Measurements from ENCODE around the gene RASGRP3.
"Not testable (repeated sequence)": the region's sequence is repeated elsewhere in the genome, so short reads cannot be mapped to it uniquely, and the experiment has no call there.

RASGRP3 gene

GRCh38 chr2:33442528-33443079 lies 33.8 kb upstream of the RASGRP3 start:
- no peak overlapping the region for H3K4me3 ChIP-seq
- DNase-seq (ENCODE audit: low spot score in 2 of 2), result no peak
- in situ Hi-C loops (cut with MboI; ENCODE audit: low sequenced_read_pairs), result no loop called here

DNA sequence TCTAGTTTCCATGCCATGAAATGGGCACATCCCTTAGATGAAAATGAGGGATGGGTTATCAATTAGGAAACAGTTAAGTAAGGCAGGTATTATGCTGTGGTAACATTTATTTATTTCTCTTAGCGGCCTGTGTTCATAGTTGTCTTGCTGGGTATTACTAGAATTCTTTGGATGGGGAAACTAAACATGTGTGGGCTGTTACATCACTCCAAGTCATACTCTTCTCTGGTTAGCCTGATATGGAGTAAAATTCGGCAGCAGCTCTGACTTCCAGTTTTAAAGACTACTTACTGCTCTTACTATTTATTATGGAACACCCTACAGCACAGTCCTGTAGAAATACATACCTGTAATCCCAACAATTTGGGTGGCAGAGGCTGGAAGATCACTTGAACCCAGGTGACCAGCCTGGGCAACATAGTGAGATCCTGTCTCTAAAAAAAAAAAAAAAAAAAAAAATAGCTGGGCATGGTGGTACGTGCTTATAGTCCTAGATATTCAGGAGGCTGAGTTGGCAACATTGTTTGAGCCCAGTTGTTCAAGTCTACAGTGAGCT lies 33.1 kb upstream of the RASGRP3 start:
- H3K4me1 ChIP-seq, result peaks cover 3% of the 10 kb centered on the region
- in situ Hi-C loops (cut with MboI; ENCODE audit: low sequenced_read_pairs), result no loop called here
- H3K4me3 ChIP-seq, result no peak overlapping the region
- no peaks in the 10 kb centered on the region for H3K9me3 ChIP-seq
- no peak for DNase-seq (ENCODE audit: low spot score in 2 of 2)
- H3K27me3 ChIP-seq (ENCODE audit: low read depth), result no peaks in the 10 kb centered on the region
- H3K36me3 ChIP-seq (replicated peaks), result no peaks in the 10 kb centered on the region

More at GRCh38 chr2:33442528-33443079, 33.8 kb upstream of the RASGRP3 start:
- H3K4me1 ChIP-seq, result peaks cover 3% of the 10 kb centered on the region
- H3K9me3 ChIP-seq, result no peaks in the 10 kb centered on the region
- H3K36me3 ChIP-seq (replicated peaks), result no peaks in the 10 kb centered on the region
- no peaks in the 10 kb centered on the region for H3K27me3 ChIP-seq (ENCODE audit: low read depth)

DNA sequence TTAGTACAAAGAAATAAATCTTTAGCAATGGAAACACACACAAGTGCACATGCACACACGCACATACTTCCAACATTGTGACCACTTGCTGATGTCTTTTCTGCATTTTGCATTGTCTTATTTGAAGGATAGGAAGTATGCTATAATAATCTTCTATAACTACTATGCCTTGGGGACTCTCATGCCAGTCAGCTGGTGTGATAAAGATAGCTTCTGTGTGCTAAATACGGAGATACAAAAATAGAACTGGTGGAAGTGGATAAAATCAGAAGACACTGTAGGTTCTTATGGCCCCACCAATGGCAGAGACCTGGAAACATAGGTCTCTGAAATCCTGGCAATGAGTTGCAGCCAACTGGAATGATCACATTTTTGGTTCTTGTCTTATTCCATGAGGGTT lies 31.5 kb upstream of the RASGRP3 start:
- H3K4me3 ChIP-seq, result no peak overlapping the region
- DNase-seq (ENCODE audit: low spot score in 2 of 2), result no peak
- H3K36me3 ChIP-seq (replicated peaks), result no peaks in the 10 kb centered on the region
- peaks cover 3% of the 10 kb centered on the region for H3K4me1 ChIP-seq
- in situ Hi-C loops (cut with MboI; ENCODE audit: low sequenced_read_pairs), result no loop called here
- H3K27me3 ChIP-seq (ENCODE audit: low read depth), result no peaks in the 10 kb centered on the region
- H3K9me3 ChIP-seq, result no peaks in the 10 kb centered on the region

- no peaks in the 10 kb centered on the region; the same call in 1 of the 2 replicates for H3K4me1 ChIP-seq
- no peaks in the 10 kb centered on the region for H3K36me3 ChIP-seq (replicated peaks)
- no peaks in the 10 kb centered on the region for H3K27me3 ChIP-seq (ENCODE audit: low read depth)
- no peak for DNase-seq (ENCODE audit: low spot score in 2 of 2)
- H3K9me3 ChIP-seq, result no peaks in the 10 kb centered on the region
- H3K4me3 ChIP-seq, result no peak overlapping the region
- in situ Hi-C loops (cut with MboI; ENCODE audit: low sequenced_read_pairs), result no loop called here
Observed at GRCh38 chr2:33448220-33448899, 28.1 kb upstream of the RASGRP3 start.

GRCh38 chr2:33451214-33451613 lies 25.2 kb upstream of the RASGRP3 start:
- no peak overlapping the region for H3K4me3 ChIP-seq
- DNase-seq (ENCODE audit: low spot score in 2 of 2), result no peak
- H3K27me3 ChIP-seq (ENCODE audit: low read depth), result no peaks in the 10 kb centered on the region
- H3K4me1 ChIP-seq, result no peaks in the 10 kb centered on the region; the same call in 1 of the 2 replicates
- in situ Hi-C loops (cut with MboI; ENCODE audit: low sequenced_read_pairs), result no loop called here
- H3K36me3 ChIP-seq (replicated peaks), result no peaks in the 10 kb centered on the region
- no peaks in the 10 kb centered on the region for H3K9me3 ChIP-seq

- Histone ChIP-seq H3K4me1 (no peaks in the 10 kb centered on the region; the same call in 1 of the 2 replicates), H3K36me3 (replicated peaks) (no peaks in the 10 kb centered on the region), H3K27me3 (ENCODE audit: low read depth) (no peaks in the 10 kb centered on the region), H3K9me3 (no peaks in the 10 kb centered on the region), H3K4me3 (no peak overlapping the region)
- no peak for DNase-seq (ENCODE audit: low spot score in 2 of 2)
- in situ Hi-C loops (cut with MboI; ENCODE audit: low sequenced_read_pairs), result no loop called here
Observed at GRCh38 chr2:33451825-33452224, 24.6 kb upstream of the RASGRP3 start.

DNA sequence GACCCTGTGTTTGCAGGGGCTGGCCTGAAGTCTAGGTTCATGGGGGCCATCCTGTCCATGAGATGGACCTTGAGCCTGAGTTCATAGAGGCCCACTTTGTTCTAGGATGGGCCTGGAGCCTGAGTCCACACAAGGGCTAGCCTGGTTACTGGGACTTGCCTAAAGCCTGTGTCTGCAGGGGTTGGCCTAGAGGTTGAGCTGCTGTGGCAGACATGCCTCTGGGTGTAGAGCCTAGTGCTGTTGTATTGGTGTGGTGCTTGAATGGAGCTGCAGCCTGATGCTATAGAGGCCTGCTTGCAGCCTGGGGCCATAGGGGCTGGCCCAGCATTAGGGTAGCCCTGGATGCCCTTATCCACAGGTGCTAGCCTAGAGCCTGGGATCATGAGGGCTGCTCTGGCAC lies 23.9 kb upstream of the RASGRP3 start:
- no peak for DNase-seq (ENCODE audit: low spot score in 2 of 2)
- in situ Hi-C loops (cut with MboI; ENCODE audit: low sequenced_read_pairs), result no loop called here

DNA sequence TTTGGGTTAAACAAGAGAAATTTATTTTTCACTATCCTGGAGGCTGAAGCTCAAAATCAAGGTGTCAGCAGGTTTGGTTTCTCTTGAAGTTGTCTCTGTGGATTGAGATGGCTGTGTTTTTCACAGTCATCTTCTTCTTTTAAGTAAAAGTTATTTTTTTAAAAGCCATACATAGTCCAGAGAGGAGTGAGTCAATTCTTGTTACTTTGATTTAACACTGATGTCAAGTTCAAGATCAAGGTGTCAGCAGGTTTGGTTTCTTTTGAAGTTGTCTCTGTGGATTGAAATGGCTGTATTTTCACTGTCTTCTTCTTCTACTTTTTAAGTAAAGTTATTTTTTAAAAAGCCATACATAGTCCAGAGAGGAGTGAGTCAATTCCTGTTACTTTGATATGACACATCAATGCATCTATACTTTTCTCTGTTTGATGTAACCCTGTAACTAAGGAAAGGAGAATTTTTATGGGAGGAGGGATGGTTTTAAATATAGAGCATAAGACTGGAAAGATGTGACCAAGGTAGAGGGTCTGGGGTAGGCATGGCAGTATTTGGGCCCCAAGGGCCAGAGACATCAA lies 22.5 kb upstream of the RASGRP3 start:
- no peaks in the 10 kb centered on the region for H3K36me3 ChIP-seq (replicated peaks)
- H3K27me3 ChIP-seq (ENCODE audit: low read depth), result no peaks in the 10 kb centered on the region
- H3K4me3 ChIP-seq, result no peak overlapping the region
- in situ Hi-C loops (cut with MboI; ENCODE audit: low sequenced_read_pairs), result no loop called here
- DNase-seq (ENCODE audit: low spot score in 2 of 2), result no peak
- H3K9me3 ChIP-seq, result no peaks in the 10 kb centered on the region
- no peaks in the 10 kb centered on the region for H3K4me1 ChIP-seq

More for the DNA sequence above, 23.9 kb upstream of the RASGRP3 start:
- H3K4me1 ChIP-seq, result no peaks in the 10 kb centered on the region; the same call in 1 of the 2 replicates
- no peaks in the 10 kb centered on the region for H3K36me3 ChIP-seq (replicated peaks)
- no peaks in the 10 kb centered on the region for H3K27me3 ChIP-seq (ENCODE audit: low read depth)
- H3K9me3 ChIP-seq, result no peaks in the 10 kb centered on the region
- no peak overlapping the region for H3K4me3 ChIP-seq

- in situ Hi-C loops (cut with MboI; ENCODE audit: low sequenced_read_pairs), result no loop called here
- no peaks in the 10 kb centered on the region for H3K4me1 ChIP-seq
- no peaks in the 10 kb centered on the region for H3K9me3 ChIP-seq
- H3K4me3 ChIP-seq, result no peak overlapping the region
- DNase-seq (ENCODE audit: low spot score in 2 of 2), result no peak
- H3K27me3 ChIP-seq (ENCODE audit: low read depth), result no peaks in the 10 kb centered on the region
- H3K36me3 ChIP-seq (replicated peaks), result no peaks in the 10 kb centered on the region
Observed at GRCh38 chr2:33457556-33458247, 18.7 kb upstream of the RASGRP3 start.

DNA sequence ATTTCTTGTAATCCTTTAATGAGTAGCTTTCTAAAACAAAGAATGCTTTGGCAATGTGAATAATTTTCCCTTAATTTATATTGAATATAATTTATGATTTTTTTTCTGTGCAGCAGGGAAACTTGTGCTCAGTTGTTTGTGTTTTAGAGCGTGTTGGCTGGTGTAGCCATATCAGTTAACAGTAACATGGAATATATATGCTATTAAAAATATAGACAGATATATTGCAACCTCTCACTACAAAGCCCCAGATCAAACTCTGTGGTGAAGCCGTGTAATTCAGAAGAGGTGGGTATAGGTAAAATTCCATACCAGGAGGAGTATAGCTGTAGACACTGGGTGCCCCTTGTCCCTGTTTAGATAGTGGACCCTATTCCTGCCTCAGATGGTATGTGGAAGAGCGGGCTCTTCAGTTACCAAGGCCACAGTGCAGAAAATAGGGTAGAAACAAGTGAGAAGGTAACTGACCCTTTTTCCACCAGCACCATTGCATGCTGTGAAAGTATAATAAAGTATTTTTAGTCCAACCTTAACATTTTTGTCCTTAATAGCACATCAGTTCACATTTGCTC lies 18.1 kb upstream of the RASGRP3 start:
- Histone ChIP-seq H3K27me3 (ENCODE audit: low read depth) (no peaks in the 10 kb centered on the region), H3K4me1 (no peaks in the 10 kb centered on the region), H3K9me3 (no peaks in the 10 kb centered on the region), H3K4me3 (no peak overlapping the region), H3K36me3 (replicated peaks) (no peaks in the 10 kb centered on the region)
- DNase-seq (ENCODE audit: low spot score in 2 of 2), result no peak
- in situ Hi-C loops (cut with MboI; ENCODE audit: low sequenced_read_pairs), result no loop called here

- no peak for DNase-seq (ENCODE audit: low spot score in 2 of 2)
- Histone ChIP-seq H3K9me3 (no peaks in the 10 kb centered on the region), H3K36me3 (replicated peaks) (no peaks in the 10 kb centered on the region), H3K27me3 (ENCODE audit: low read depth) (no peaks in the 10 kb centered on the region), H3K4me1 (no peaks in the 10 kb centered on the region), H3K4me3 (no peak overlapping the region)
- in situ Hi-C loops (cut with MboI; ENCODE audit: low sequenced_read_pairs), result no loop called here
Observed at GRCh38 chr2:33459745-33460144, 16.7 kb upstream of the RASGRP3 start.

DNA sequence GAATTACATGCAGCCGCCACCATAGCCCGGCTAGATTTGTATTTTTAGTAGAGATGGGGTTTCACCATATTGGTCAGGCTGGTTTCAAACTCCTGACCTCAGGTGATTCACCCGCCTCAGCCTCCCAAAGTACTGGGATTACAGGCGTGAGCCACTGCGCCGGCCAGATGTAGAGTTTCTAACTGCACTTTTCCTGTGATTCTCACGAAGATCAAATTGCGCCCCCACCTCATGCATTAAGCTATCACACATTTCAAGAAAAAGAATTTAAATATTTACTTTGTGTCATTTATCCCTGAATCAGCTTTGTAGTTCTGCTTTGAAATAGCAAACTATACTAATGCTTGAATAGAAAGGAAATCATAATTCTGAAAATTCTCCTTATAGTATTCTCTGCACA lies 13.9 kb upstream of the RASGRP3 start:
- H3K4me3 ChIP-seq; H3K27me3 ChIP-seq (ENCODE audit: low read depth); DNase-seq (ENCODE audit: low spot score in 2 of 2); H3K9me3 ChIP-seq; H3K36me3 ChIP-seq (replicated peaks); in situ Hi-C loops (cut with MboI; ENCODE audit: low sequenced_read_pairs); H3K4me1 ChIP-seq: not testable (repeated sequence)

- DNase-seq (ENCODE audit: low spot score in 2 of 2), result no peak
Observed at GRCh38 chr2:33467413-33467812, 9.0 kb upstream of the RASGRP3 start.

More at GRCh38 chr2:33467413-33467812, 9.0 kb upstream of the RASGRP3 start:
- in situ Hi-C loops (cut with MboI; ENCODE audit: low sequenced_read_pairs), result no loop called here
- Histone ChIP-seq H3K9me3 (no peaks in the 10 kb centered on the region), H3K4me1 (no peaks in the 10 kb centered on the region), H3K27me3 (ENCODE audit: low read depth) (no peaks in the 10 kb centered on the region), H3K4me3 (no peak overlapping the region), H3K36me3 (replicated peaks) (no peaks in the 10 kb centered on the region)

Data from HAP-1 (cell line).